ENCODE data around the gene PARD3.

- no peak for TF ChIP-seq EZH2 (IDR thresholded peaks at IDR 0.05; ENCODE audit: borderline replicate concordance, low read depth, low read length, severe bottlenecking)
- peak; percentile 16 for TF ChIP-seq CTCF (IDR thresholded peaks at IDR 0.05; ENCODE audit: borderline replicate concordance, extremely low read depth, low read length, poor library complexity, severe bottlenecking)
Measured at GRCh38 chr10:34081948-34082347, 733.1 kb downstream of the PARD3 start.
